IgD-negative memory B cell (primary cell): Measurements from ENCODE around the gene ABCC3. TPM values are rescaled to one million over a fixed set of nuclear protein-coding genes. Genes with fewer than 3 reads are reported as not detected.
A peak's percentile ranks its signal among the peaks of the same experiment; 100 is the strongest.

Experiments used
- H3K27ac Mint-ChIP-seq, 3 donors: one replicate each; pipeline ENCODE4 v1.8.0; 2020 to 2022; ENCODE audit warnings: mild to moderate bottlenecking in 3 of 3, mixed read lengths in 3 of 3, moderate library complexity in 1 of 3
- H3K27me3 Mint-ChIP-seq: one replicate; pipeline ENCODE4 v1.8.0; 2021; ENCODE audit warnings: mixed read lengths
- H3K36me3 Mint-ChIP-seq: one replicate; pipeline ENCODE4 v1.8.0; 2020; ENCODE audit warnings: mild to moderate bottlenecking, mixed read lengths
- H3K4me1 Mint-ChIP-seq, 3 donors: one replicate each; pipeline ENCODE4 v1.8.0; 2020 to 2022; ENCODE audit warnings: mixed read lengths in 3 of 3, mild to moderate bottlenecking in 1 of 3
- H3K4me3 Mint-ChIP-seq, 4 donors: one replicate each; pipeline ENCODE4 v1.8.0; 2020 to 2022; ENCODE audit warnings: mild to moderate bottlenecking in 4 of 4, mixed read lengths in 4 of 4, moderate library complexity in 3 of 4
- H3K9me3 Mint-ChIP-seq, 3 donors: one replicate each; pipeline ENCODE4 v1.8.0; 2020 to 2021; ENCODE audit warnings: mixed read lengths in 3 of 3, mild to moderate bottlenecking in 1 of 3
- polyA plus RNA-seq: library from polyadenylated mRNA; unstranded; fragments of 300-500 nt; fragmentation: Illumina TruSeq; gene quantifications from one replicate; pipeline ENCODE4 v1.2.3, GENCODE V29; 2021

Gene ABCC3, protein sequence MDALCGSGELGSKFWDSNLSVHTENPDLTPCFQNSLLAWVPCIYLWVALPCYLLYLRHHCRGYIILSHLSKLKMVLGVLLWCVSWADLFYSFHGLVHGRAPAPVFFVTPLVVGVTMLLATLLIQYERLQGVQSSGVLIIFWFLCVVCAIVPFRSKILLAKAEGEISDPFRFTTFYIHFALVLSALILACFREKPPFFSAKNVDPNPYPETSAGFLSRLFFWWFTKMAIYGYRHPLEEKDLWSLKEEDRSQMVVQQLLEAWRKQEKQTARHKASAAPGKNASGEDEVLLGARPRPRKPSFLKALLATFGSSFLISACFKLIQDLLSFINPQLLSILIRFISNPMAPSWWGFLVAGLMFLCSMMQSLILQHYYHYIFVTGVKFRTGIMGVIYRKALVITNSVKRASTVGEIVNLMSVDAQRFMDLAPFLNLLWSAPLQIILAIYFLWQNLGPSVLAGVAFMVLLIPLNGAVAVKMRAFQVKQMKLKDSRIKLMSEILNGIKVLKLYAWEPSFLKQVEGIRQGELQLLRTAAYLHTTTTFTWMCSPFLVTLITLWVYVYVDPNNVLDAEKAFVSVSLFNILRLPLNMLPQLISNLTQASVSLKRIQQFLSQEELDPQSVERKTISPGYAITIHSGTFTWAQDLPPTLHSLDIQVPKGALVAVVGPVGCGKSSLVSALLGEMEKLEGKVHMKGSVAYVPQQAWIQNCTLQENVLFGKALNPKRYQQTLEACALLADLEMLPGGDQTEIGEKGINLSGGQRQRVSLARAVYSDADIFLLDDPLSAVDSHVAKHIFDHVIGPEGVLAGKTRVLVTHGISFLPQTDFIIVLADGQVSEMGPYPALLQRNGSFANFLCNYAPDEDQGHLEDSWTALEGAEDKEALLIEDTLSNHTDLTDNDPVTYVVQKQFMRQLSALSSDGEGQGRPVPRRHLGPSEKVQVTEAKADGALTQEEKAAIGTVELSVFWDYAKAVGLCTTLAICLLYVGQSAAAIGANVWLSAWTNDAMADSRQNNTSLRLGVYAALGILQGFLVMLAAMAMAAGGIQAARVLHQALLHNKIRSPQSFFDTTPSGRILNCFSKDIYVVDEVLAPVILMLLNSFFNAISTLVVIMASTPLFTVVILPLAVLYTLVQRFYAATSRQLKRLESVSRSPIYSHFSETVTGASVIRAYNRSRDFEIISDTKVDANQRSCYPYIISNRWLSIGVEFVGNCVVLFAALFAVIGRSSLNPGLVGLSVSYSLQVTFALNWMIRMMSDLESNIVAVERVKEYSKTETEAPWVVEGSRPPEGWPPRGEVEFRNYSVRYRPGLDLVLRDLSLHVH (N-terminal part only)
- polyA plus RNA-seq = 0.91 TPM

DNA sequence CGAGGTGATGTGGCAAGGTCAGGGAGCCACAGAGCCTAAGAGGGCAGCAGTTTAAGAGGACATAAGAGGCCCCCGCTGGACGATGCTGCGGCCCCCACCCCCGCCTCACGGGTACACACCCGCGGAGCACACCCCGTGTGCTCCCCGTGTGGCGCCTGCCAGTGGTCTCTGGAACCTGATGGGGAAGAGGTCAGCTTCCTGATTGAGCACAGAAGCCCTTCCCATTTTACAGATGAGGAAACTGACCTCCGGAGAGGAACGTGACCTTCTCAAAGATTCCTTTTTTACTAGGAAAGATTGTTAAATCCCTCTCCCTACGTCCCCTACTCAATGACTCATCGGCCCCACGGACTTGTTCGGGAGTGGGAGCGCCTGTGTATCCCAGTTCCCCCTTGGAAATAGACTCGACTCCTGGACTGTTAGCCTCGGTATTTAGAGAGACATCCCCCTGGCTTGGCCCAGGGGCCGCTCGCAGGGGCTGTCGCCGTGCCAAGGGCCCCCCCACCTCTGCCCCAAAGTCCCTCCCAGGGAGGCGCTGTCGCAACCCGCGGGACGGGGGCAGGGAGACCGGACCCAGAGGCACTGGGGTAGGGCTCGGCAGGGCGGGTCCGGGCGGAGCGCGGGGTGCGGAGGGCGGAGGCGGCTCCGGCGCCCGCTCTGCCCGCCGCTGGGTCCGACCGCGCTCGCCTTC is at the start of gene ABCC3:
TSS of gene ABCC3 (plus strand) at position 658 of the 691 bp plus-strand sequence. CDS start 56 bp downstream, outside the sequence.
- Mint-ChIP-seq H3K4me3 (peak within 1 kb of the TSS in 3 of 4 donors; percentile 16 to 77 (median 72)), H3K4me1 (peaks cover 0 to 10% (median 7%) of the 10 kb centered on the region in 3 donors), H3K9me3 (no peaks in the 10 kb centered on the region), H3K36me3 (no peaks in the 10 kb centered on the region), H3K27ac (no peak within 1 kb of the TSS), H3K27me3 (peaks cover 53% of the 10 kb centered on the region)

DNA sequence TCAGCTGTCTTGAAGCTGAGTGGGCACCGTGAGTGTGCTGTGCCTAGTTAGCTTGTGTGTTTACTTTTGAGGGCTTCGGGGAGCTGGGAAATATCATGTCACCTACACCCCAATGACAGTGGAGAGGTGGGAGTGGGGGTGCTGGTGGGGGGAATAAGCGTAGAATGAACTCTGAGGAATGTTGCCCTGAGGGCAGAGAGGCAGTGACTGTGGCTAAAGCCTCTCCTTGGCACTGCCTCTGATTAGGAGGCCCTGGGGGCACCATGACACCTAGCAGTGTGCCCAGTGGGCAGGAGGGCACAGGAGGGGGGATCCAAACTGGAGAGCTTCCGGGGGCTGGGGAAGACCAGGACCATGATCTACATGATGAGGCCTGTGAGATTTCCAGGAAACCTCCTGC is 49.3 kb upstream of the ABCC3 start:
- no peaks in the 10 kb centered on the region for H3K9me3 Mint-ChIP-seq
- H3K27me3 Mint-ChIP-seq = peaks cover 16% of the 10 kb centered on the region
- no peaks in the 10 kb centered on the region for H3K36me3 Mint-ChIP-seq
- H3K4me1 Mint-ChIP-seq = peaks cover 0 to 1% (median 0%) of the 10 kb centered on the region in 3 donors
- no peak overlapping the region for H3K27ac Mint-ChIP-seq
- H3K4me3 Mint-ChIP-seq = no peak overlapping the region

DNA sequence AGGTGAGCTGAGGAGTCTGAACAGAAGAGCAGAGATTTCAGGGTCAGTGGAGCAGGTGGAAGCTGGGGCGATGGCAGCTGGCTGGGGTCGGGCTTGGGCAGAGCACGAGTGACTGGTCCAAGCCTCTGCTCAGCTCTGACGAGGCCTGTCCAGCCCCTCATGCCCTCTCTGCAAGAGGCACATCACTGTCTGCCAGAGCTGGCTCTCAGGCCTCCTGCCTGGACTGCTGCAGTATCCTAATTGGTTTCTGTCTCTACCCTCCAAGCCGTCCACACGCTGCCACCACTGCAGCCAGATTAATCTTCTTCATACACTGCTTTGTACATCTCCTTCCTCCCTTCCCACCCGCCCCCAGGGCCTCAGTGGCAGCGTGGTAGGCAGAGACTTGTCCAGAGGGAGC is 48.8 kb upstream of the ABCC3 start:
- Mint-ChIP-seq H3K4me3 (no peak overlapping the region), H3K27ac (no peak overlapping the region), H3K36me3 (no peaks in the 10 kb centered on the region), H3K9me3 (no peaks in the 10 kb centered on the region), H3K27me3 (peaks cover 16% of the 10 kb centered on the region), H3K4me1 (peaks cover 0 to 1% (median 0%) of the 10 kb centered on the region in 3 donors)

DNA sequence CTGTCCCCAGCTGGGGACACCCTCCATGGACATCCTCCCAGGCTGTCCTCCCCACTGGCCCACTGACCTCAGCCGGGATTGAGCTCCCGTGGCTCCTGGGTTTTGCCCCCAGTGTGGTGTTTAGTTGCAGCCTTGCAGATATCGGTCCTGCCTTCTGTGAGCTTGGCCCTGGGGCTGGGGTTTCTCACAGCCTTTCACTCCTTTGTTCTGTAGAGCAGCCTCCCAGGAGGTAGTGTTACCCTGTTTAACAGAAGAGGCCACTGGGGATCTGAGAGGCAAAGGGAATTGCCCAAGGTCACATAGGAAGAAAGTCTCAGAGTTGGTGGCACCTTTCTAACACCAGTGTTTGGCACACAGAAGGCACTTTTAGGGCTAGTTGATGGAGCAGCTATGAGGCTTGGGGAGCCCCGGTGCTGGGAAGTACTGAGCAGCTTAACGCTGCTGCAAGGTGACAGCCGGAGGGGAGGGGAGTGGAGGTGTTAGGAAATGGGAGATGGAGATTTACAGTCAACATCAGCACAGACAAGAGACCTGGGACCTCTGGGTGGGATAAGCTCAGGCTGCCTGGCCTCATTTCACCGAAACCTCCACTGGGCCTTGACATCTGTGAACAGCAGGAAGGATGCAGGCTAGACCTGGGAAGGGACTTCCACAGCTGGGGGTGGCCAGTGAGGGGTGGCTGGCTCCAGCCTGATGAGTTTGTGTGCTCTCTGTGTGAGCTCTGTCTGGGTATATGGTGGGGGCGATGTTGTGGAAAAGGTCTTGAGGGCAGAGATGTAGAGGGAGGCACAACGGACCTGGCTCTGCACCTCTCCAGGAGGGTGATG is 48.0 kb upstream of the ABCC3 start:
- Mint-ChIP-seq H3K9me3 (no peaks in the 10 kb centered on the region), H3K36me3 (no peaks in the 10 kb centered on the region), H3K27me3 (peaks cover 15% of the 10 kb centered on the region), H3K27ac (no peak overlapping the region), H3K4me3 (no peak overlapping the region), H3K4me1 (peaks cover 0 to 1% (median 0%) of the 10 kb centered on the region in 3 donors)

DNA sequence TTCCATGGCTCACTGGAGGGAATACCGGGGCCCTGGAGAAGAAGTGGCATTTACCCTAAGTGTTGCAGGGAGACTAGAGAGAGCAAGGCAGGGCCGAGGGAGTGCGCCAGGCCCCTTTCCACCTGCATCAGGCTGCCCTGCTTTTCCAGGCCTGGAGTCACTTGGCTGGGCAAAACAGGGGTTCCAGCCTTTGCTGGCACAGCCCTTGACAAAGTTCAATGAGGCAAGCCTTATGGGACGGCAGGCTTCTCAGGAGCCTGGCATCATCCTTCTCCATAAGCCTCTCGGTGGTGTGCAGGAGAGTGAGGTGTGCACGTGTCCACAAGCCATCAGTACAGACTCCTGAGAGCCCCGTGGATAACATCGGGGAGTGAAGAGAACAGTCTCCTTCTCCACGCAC is 47.1 kb upstream of the ABCC3 start:
- no peaks in the 10 kb centered on the region for H3K36me3 Mint-ChIP-seq
- H3K4me3 Mint-ChIP-seq = no peak overlapping the region
- H3K27me3 Mint-ChIP-seq = peaks cover 10% of the 10 kb centered on the region
- H3K27ac Mint-ChIP-seq = no peak overlapping the region
- H3K4me1 Mint-ChIP-seq = peaks cover 0 to 1% (median 0%) of the 10 kb centered on the region in 3 donors
- no peaks in the 10 kb centered on the region for H3K9me3 Mint-ChIP-seq

- Mint-ChIP-seq H3K27ac (no peak overlapping the region), H3K4me3 (no peak overlapping the region), H3K9me3 (no peaks in the 10 kb centered on the region), H3K4me1 (peaks cover 0 to 1% (median 0%) of the 10 kb centered on the region in 3 donors), H3K27me3 (peaks cover 8% of the 10 kb centered on the region), H3K36me3 (no peaks in the 10 kb centered on the region)
These were observed 46.2 kb upstream of the ABCC3 start for GRCh38 chr17:50588391-50589049.

- peaks cover 4% of the 10 kb centered on the region for H3K27me3 Mint-ChIP-seq
- no peaks in the 10 kb centered on the region for H3K36me3 Mint-ChIP-seq
- no peaks in the 10 kb centered on the region for H3K9me3 Mint-ChIP-seq
- H3K27ac Mint-ChIP-seq = no peak overlapping the region
- no peak overlapping the region for H3K4me3 Mint-ChIP-seq
- no peaks in the 10 kb centered on the region for H3K4me1 Mint-ChIP-seq
These were observed 45.5 kb upstream of the ABCC3 start for GRCh38 chr17:50589095-50589705.

- Mint-ChIP-seq H3K4me3 (no peak overlapping the region), H3K27me3 (no peaks in the 10 kb centered on the region), H3K36me3 (no peaks in the 10 kb centered on the region), H3K4me1 (no peaks in the 10 kb centered on the region), H3K9me3 (no peaks in the 10 kb centered on the region), H3K27ac (no peak overlapping the region)
These were observed 43.5 kb upstream of the ABCC3 start for GRCh38 chr17:50590946-50591737.

DNA sequence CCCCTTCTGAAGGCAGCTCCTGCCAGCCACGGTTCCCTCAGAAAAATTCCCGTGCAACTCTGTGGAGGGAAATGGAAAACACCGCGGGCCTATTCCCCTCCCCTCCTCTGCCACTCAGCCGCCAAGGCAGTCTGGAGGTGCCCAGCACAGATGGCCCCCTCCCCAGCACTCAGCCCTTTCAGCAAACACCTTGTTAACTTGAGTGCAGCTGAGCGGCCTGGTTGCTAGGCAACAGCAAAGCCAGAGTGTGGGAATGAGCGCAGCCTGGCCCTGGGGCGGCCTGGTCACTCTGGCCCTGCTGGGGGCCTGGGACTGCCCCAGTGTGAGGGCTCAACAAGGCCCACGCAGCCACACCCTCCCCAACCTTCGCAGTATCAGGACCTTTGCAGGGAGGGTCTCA is 41.4 kb upstream of the ABCC3 start:
- Mint-ChIP-seq H3K4me3 (no peak overlapping the region), H3K9me3 (peaks cover 0 to 3% (median 0%) of the 10 kb centered on the region in 3 donors), H3K27ac (no peak overlapping the region), H3K4me1 (peaks cover 0 to 1% (median under 1%) of the 10 kb centered on the region in 3 donors), H3K36me3 (no peaks in the 10 kb centered on the region), H3K27me3 (peaks cover 4% of the 10 kb centered on the region)

GRCh38 chr17:50594128-50594823 is 40.4 kb upstream of the ABCC3 start:
- Mint-ChIP-seq H3K9me3 (peaks cover 0 to 3% (median 0%) of the 10 kb centered on the region in 3 donors), H3K4me3 (peak overlapping the region in 1 of 4 donors; percentile 28), H3K36me3 (no peaks in the 10 kb centered on the region), H3K4me1 (peaks cover 0 to 4% (median 4%) of the 10 kb centered on the region in 3 donors), H3K27ac (no peak overlapping the region), H3K27me3 (peaks cover 4% of the 10 kb centered on the region)

- Mint-ChIP-seq H3K27ac (no peak overlapping the region), H3K4me3 (no peak overlapping the region), H3K4me1 (peaks cover 0 to 4% (median 4%) of the 10 kb centered on the region in 3 donors), H3K36me3 (no peaks in the 10 kb centered on the region), H3K9me3 (peaks cover 0 to 3% (median 0%) of the 10 kb centered on the region in 3 donors), H3K27me3 (peaks cover 4% of the 10 kb centered on the region)
These were observed 39.8 kb upstream of the ABCC3 start for GRCh38 chr17:50594892-50595291.
